Vagina (tissue), 2 donors: ENCODE data around the gene PIK3R1.

Experiments
- CTCF ChIP-seq, 3 experiments: fragments of 450-650 bp in 2 of 3; fragments of 200-600 bp in 1 of 3; sonication (generic) in 1 of 3; IDR thresholded peaks; one replicate each; pipeline ENCODE4 v1.5.1; 2017 to 2019; ENCODE audit warnings: antibody characterized with exemption in 3 of 3, mild to moderate bottlenecking in 2 of 3, moderate library complexity in 2 of 3
- POLR2A ChIP-seq, 2 donors: fragments of 450-650 bp; IDR thresholded peaks; one replicate each; pipeline ENCODE4 v1.6.1; 2017; ENCODE audit warnings: antibody characterized with exemption in 2 of 2, mild to moderate bottlenecking in 2 of 2, moderate library complexity in 2 of 2
- POLR2AphosphoS5 ChIP-seq, 2 donors: sonication (generic); formaldehyde crosslinking; IDR thresholded peaks; one replicate each; pipeline ENCODE4 v1.9.0; 2017; ENCODE audit warnings: antibody characterized with exemption in 2 of 2, mild to moderate bottlenecking in 2 of 2, low read depth in 1 of 2; ENCODE audit not compliant: insufficient read depth in 1 of 2

GRCh38 chr5:68173007-68173406 lies 42.5 kb upstream of the PIK3R1 start:
- TF ChIP-seq CTCF (IDR thresholded peaks at IDR 0.05) (no peak), POLR2A (IDR thresholded peaks at IDR 0.05) (no peak), POLR2AphosphoS5 (IDR thresholded peaks at IDR 0.05; ENCODE audit: insufficient read depth in 1 of 2, low read depth in 1 of 2) (no peak)
